T-helper 22 cell (primary cell): ENCODE data around the gene SLIT1.

ENCODE experiments used
- DNase-seq: peaks from one replicate; pipeline ENCODE4 v3.0.0-alpha.2; 2020; ENCODE audit warnings: low read depth

Gene SLIT1

GRCh38 chr10:96968682-96969423 lies 216.9 kb downstream of the SLIT1 start:
- no peak for DNase-seq

- DNase-seq = no peak
These were observed 217.9 kb downstream of the SLIT1 start for GRCh38 chr10:96967847-96968246.

GRCh38 chr10:96964131-96964530 lies 221.6 kb downstream of the SLIT1 start:
- no peak for DNase-seq

- no peak for DNase-seq
These were observed 224.9 kb downstream of the SLIT1 start for GRCh38 chr10:96960872-96961271.

- no peak for DNase-seq
These were observed 226.0 kb downstream of the SLIT1 start for GRCh38 chr10:96959733-96960132.

- DNase-seq = no peak
These were observed 227.7 kb downstream of the SLIT1 start for GRCh38 chr10:96958071-96958470.

GRCh38 chr10:96955794-96956193 lies 230.0 kb downstream of the SLIT1 start:
- no peak for DNase-seq

GRCh38 chr10:96951954-96952353 lies 233.8 kb downstream of the SLIT1 start:
- DNase-seq = no peak

- no peak for DNase-seq
These were observed 236.6 kb downstream of the SLIT1 start for GRCh38 chr10:96949039-96949683.
